Esophagus muscularis mucosa (tissue), 3 donors: ENCODE results near the gene ZNF850.

Experiments
- EP300 ChIP-seq: sonication (generic); formaldehyde crosslinking; IDR thresholded peaks from one replicate; pipeline ENCODE4 v1.6.1; 2017; ENCODE audit warnings: antibody characterized with exemption
- TF ChIP-seq, protein P1 (sequence below), 3 experiments: fragments of 200-600 bp in 2 of 3; fragments of 450-650 bp in 1 of 3; sonication (generic) in 2 of 3; IDR thresholded peaks; one replicate each; pipeline ENCODE4 v1.5.1; 2017 to 2019; ENCODE audit warnings: antibody characterized with exemption in 3 of 3, mild to moderate bottlenecking in 2 of 3, moderate library complexity in 1 of 3

DNA sequence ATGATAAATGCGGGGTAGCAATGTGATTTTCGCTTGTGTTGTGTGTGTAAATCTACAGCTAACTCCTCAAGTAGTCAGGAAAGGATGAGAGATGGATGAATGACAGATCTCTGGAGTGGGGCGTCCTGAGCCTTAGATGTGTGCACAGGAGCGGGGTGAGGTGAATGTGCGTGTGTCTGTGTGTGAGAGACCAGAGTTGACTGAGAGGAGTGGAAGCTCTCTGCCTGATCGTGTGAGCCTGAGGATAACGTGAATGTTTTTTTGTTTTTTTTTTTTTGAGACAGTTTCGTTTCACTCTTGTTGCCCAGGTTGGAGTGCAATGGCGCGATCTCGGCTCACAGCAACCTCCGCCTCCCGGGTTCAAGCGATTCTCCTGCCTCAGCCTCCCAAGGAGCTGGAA lies 106.8 kb downstream of the ZNF850 start:
- TF ChIP-seq, protein P1, sequence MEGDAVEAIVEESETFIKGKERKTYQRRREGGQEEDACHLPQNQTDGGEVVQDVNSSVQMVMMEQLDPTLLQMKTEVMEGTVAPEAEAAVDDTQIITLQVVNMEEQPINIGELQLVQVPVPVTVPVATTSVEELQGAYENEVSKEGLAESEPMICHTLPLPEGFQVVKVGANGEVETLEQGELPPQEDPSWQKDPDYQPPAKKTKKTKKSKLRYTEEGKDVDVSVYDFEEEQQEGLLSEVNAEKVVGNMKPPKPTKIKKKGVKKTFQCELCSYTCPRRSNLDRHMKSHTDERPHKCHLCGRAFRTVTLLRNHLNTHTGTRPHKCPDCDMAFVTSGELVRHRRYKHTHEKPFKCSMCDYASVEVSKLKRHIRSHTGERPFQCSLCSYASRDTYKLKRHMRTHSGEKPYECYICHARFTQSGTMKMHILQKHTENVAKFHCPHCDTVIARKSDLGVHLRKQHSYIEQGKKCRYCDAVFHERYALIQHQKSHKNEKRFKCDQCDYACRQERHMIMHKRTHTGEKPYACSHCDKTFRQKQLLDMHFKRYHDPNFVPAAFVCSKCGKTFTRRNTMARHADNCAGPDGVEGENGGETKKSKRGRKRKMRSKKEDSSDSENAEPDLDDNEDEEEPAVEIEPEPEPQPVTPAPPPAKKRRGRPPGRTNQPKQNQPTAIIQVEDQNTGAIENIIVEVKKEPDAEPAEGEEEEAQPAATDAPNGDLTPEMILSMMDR (IDR thresholded peaks at IDR 0.05) = no peak
- no peak for TF ChIP-seq EP300
